H1 (cell line): ENCODE measurements around the gene PLA2G4D. TPM values are rescaled to one million over a fixed set of nuclear protein-coding genes. Genes with fewer than 3 reads are reported as not detected.

ENCODE experiments used
- CTCF ChIA-PET: fragments of 300-600 bp; sonication (Branson Sonifier 250); formaldehyde crosslinking; loops from one replicate; lab custom pipeline; 2021; ENCODE audit not compliant: partially characterized antibody; lab: Charles Lee
- POLR2A ChIA-PET: fragments of 300-600 bp; sonication (Branson Sonifier 250); formaldehyde crosslinking; loops from one replicate; lab custom pipeline; 2021; ENCODE audit warnings: inconsistent platforms; ENCODE audit not compliant: partially characterized antibody; lab: Charles Lee
- DNase-seq, 2 experiments: peaks; one replicate each; pipeline versions ENCODE4 v3.0.0 to v3.0.0-alpha.2; 2010 to 2022; ENCODE audit warnings: low spot score in 2 of 2, low read depth in 1 of 2, mixed read lengths in 1 of 2
- FAIRE-seq: peaks from 2 replicates; lab custom pipeline; 2011; peaks lifted over from hg19 to GRCh38; lab: Jason Lieb, UNC
- H2AFZ ChIP-seq: 2 replicates; pipeline ENCODE4 v1.8.1; 2012; ENCODE audit warnings: low read length, inconsistent platforms
- H2AK5ac ChIP-seq: 2 replicates; pipeline ENCODE4 v1.6.1; 2013; ENCODE audit warnings: low read depth, low read length
- H2BK120ac ChIP-seq: replicated peaks from 2 replicates; pipeline ENCODE3; 2013; ENCODE audit warnings: low read depth, low read length, inconsistent platforms
- H2BK12ac ChIP-seq: 2 replicates; pipeline ENCODE4 v1.6.1; 2013; ENCODE audit warnings: low read depth, low read length
- H2BK15ac ChIP-seq: 2 replicates; pipeline ENCODE4 v1.6.1; 2013; ENCODE audit warnings: low read length
- H2BK20ac ChIP-seq: 2 replicates; pipeline ENCODE4 v1.6.1; 2013; ENCODE audit warnings: low read length
- H2BK5ac ChIP-seq: 2 replicates; pipeline ENCODE4 v1.6.1; 2013; ENCODE audit warnings: low read depth, low read length
- H3K14ac ChIP-seq: 2 replicates; pipeline ENCODE4 v1.6.1; 2013; ENCODE audit warnings: inconsistent platforms; ENCODE audit not compliant: insufficient read length
- H3K18ac ChIP-seq: 2 replicates; pipeline ENCODE4 v1.6.1; 2013; ENCODE audit warnings: low read length; ENCODE audit errors: extremely low read depth
- H3K23ac ChIP-seq: 2 replicates; pipeline ENCODE4 v1.6.1; 2013; ENCODE audit warnings: inconsistent platforms; ENCODE audit not compliant: insufficient read length
- H3K23me2 ChIP-seq: 2 replicates; pipeline ENCODE4 v1.6.1; 2013; ENCODE audit warnings: low read depth, low read length
- H3K27ac ChIP-seq: 2 replicates; pipeline ENCODE4 v1.6.1; 2011; ENCODE audit warnings: low read depth, low read length, inconsistent platforms
- H3K27me3 ChIP-seq, 4 experiments: replicated peaks in 1 of 4; 1 replicate in 1 of 4; 2 replicates in 3 of 4; pipeline versions ENCODE4 v1.6.1 to v1.8.1; 2011 to 2013; ENCODE audit warnings: low read length in 3 of 4, mild to moderate bottlenecking in 3 of 4, inconsistent platforms in 2 of 4, mixed read lengths in 2 of 4, moderate library complexity in 1 of 4; ENCODE audit not compliant: control insufficient read depth in 3 of 4, insufficient read depth in 3 of 4; ENCODE audit errors: extremely low read depth in 1 of 4
- H3K36me3 ChIP-seq, 4 experiments: 2 replicates each; pipeline versions ENCODE4 v1.6.1 to v1.8.1; 2011 to 2013; ENCODE audit warnings: mild to moderate bottlenecking in 4 of 4, low read length in 3 of 4, moderate library complexity in 2 of 4, control low read depth in 1 of 4, inconsistent platforms in 1 of 4; ENCODE audit not compliant: insufficient read depth in 4 of 4, control insufficient read depth in 2 of 4
- H3K4ac ChIP-seq: replicated peaks from 2 replicates; pipeline ENCODE3; 2013; ENCODE audit warnings: low read length, low read depth, mixed read lengths, inconsistent platforms; ENCODE audit not compliant: insufficient read length
- H3K4me1 ChIP-seq, 4 experiments: replicated peaks in 1 of 4; 1 replicate in 1 of 4; 2 replicates in 3 of 4; pipeline versions ENCODE4 v1.6.1 to v1.8.1; 2011 to 2013; ENCODE audit warnings: low read length in 3 of 4, inconsistent platforms in 2 of 4, mixed read lengths in 1 of 4; ENCODE audit not compliant: insufficient read depth in 4 of 4, control insufficient read depth in 3 of 4
- H3K4me2 ChIP-seq, 2 experiments: 2 replicates each; pipeline versions ENCODE4 v1.6.1 to v1.8.1; 2011 to 2013; ENCODE audit warnings: low read depth in 2 of 2, low read length in 2 of 2, control low read depth in 1 of 2, inconsistent platforms in 1 of 2, mild to moderate bottlenecking in 1 of 2; ENCODE audit not compliant: insufficient read depth in 1 of 2
- H3K4me3 ChIP-seq, 4 experiments: fragments of 200-600, 300-600 bp in 1 of 4; sonication (generic), shearing (Covaris generic), sonication (Bioruptor Twin) in 1 of 4; 2 replicates each; pipeline versions ENCODE4 v1.5.1 to v1.8.1; 2011 to 2016; ENCODE audit warnings: low read length in 4 of 4, low read depth in 3 of 4, control low read depth in 2 of 4, inconsistent platforms in 2 of 4, mild to moderate bottlenecking in 2 of 4, mixed read lengths in 1 of 4, moderate library complexity in 1 of 4; ENCODE audit not compliant: insufficient read depth in 2 of 4; ENCODE audit errors: extremely low read depth in 1 of 4
- H3K56ac ChIP-seq: replicated peaks from 2 replicates; pipeline ENCODE3; 2013; ENCODE audit warnings: low read depth, mild to moderate bottlenecking, mixed read lengths, low read length, inconsistent platforms; ENCODE audit not compliant: insufficient read length
- H3K79me1 ChIP-seq: 2 replicates; pipeline ENCODE4 v1.6.1; 2013; ENCODE audit warnings: low read depth, low read length, control low read depth
- H3K79me2 ChIP-seq, 2 experiments: 2 replicates each; pipeline versions ENCODE4 v1.6.1 to v1.8.1; 2012 to 2013; ENCODE audit warnings: low read length in 2 of 2, mild to moderate bottlenecking in 2 of 2, inconsistent platforms in 1 of 2; ENCODE audit not compliant: insufficient read depth in 2 of 2, control insufficient read depth in 1 of 2
- H3K9ac ChIP-seq, 4 experiments: replicated peaks in 1 of 4; 1 replicate in 1 of 4; 2 replicates in 3 of 4; pipeline versions ENCODE4 v1.6.1 to v1.8.1; 2011 to 2013; ENCODE audit warnings: low read depth in 3 of 4, low read length in 3 of 4, control low read depth in 2 of 4, mild to moderate bottlenecking in 2 of 4, moderate library complexity in 2 of 4, inconsistent platforms in 1 of 4; ENCODE audit errors: extremely low read depth in 1 of 4
- H3K9me3 ChIP-seq, 2 experiments: 2 replicates each; pipeline versions ENCODE4 v1.6.1 to v1.8.1; 2012 to 2013; ENCODE audit warnings: mild to moderate bottlenecking in 2 of 2, moderate library complexity in 2 of 2, control low read depth in 1 of 2, inconsistent platforms in 1 of 2, low read depth in 1 of 2, low read length in 1 of 2, mixed read lengths in 1 of 2; ENCODE audit not compliant: insufficient read depth in 2 of 2
- H4K20me1 ChIP-seq, 2 experiments: replicated peaks in 1 of 2; 2 replicates each; pipeline versions ENCODE3 to v1.8.1; 2011 to 2013; ENCODE audit warnings: inconsistent platforms in 2 of 2, low read length in 2 of 2, mild to moderate bottlenecking in 1 of 2; ENCODE audit not compliant: insufficient read depth in 2 of 2, control insufficient read depth in 1 of 2
- H4K5ac ChIP-seq: 2 replicates; pipeline ENCODE4 v1.6.1; 2013; ENCODE audit warnings: low read length, low read depth, mixed read lengths, inconsistent platforms; ENCODE audit not compliant: insufficient read length
- H4K8ac ChIP-seq: 2 replicates; pipeline ENCODE4 v1.8.0; 2013; ENCODE audit warnings: mild to moderate bottlenecking, moderate library complexity, low read length, inconsistent platforms; ENCODE audit not compliant: insufficient read depth; ENCODE audit errors: extremely low read depth
- H4K91ac ChIP-seq: replicated peaks from 2 replicates; pipeline ENCODE3; 2013; ENCODE audit warnings: low read length, mixed read lengths, inconsistent platforms; ENCODE audit not compliant: insufficient read length
- RNF2 ChIP-seq: fragments of 200-900, 300-1000 bp; sonication (generic); IDR thresholded peaks from 2 replicates; pipeline ENCODE4 v1.7.1; 2016; ENCODE audit warnings: borderline replicate concordance, low read depth, mild to moderate bottlenecking, antibody characterized with exemption, low read length; ENCODE audit not compliant: poor library complexity, severe bottlenecking; ENCODE audit errors: missing control alignments
- WGBS, 2 experiments: shearing (Covaris generic) in 1 of 2; methylation state at CpG; one replicate each; pipeline versions ENCODE4 v1.1.6 to v1.1.7; 2013 to 2015; ENCODE audit warnings: low lambda C conversion rate in 2 of 2, mixed read lengths in 2 of 2, inconsistent platforms in 1 of 2, low coverage in 1 of 2, missing lambda C conversion rate in 1 of 2; ENCODE audit not compliant: insufficient replicate concordance in 2 of 2, insufficient coverage in 1 of 2, insufficient read length in 1 of 2; ENCODE audit errors: extremely low coverage in 1 of 2, missing lambda C conversion rate in 1 of 2; 5-methylcytosine and 5-hydroxymethylcytosine counted together
- polyA plus RNA-seq, 7 experiments: library from polyadenylated mRNA; depleted of rRNA in 3 of 7; stranded (reverse) in 5 of 7; unstranded in 2 of 7; fragments of >200 nt in 5 of 7; fragments of 200-250 nt in 2 of 7; gene quantifications; 1 replicate in 5 of 7; 2 replicates in 1 of 7; 4 replicates in 1 of 7; pipeline versions ENCODE4 v1.2.1 to v1.2.3, GENCODE V29; 2011 to 2013; ENCODE audit warnings: missing spikeins in 2 of 7, mixed read lengths in 2 of 7
- total RNA-seq: library from RNA; stranded (reverse); fragmentation: NEBNext Ultra II Directional; extraction: Animal tissue kit (Norgen Biotek cat#: 25700); gene quantifications from 2 replicates; pipeline ENCODE4 v1.2.1, GENCODE V29; 2021

PLA2G4D gene
- total and polyA plus RNA-seq, 2 of the 8 experiments (the other 6 are each of a cell fraction or from before 2014, with no cell fraction given): 0.07 to 0.18 TPM

DNA sequence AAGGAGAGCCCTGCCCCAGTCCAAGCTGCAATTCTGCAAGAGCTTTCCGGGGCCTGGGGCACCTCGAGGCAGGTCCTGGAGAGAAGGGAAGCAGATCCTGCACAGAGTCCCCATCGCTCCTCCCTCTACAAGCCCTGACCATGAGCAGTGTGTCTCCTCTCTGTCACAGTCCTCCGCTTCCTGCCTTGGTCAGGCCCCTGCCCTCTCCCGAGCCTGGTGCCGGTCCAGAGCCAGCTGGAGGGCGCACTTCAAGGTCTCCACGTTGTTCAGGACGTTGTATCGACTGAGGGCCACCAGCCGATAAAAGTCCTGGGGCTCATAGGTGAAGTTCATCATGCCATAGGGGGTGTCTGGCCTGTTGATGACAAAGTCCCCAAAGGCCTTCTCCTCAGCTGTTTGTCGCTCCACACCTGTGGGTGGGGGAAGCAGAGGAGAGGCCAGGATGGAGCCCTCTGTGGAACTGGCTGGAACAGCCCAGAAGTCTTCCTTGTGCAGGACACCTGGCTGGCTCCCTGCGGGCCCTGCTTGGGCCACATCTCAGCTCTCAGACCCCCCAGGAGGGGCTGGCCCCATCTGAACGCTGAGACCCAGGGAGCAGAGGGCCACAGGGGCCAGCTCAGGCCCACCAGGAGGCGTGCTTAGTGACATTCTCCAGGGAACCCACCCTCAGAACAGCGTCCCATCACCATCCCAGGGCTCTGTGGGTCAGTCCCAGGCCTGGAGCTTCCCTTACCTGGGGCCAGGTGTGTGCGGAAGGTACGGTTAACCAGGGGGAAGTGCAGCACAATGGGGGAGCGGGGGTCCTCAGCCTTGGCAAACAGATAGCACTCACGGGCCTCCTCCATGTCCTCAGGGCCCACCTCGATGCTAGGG lies 47.7 kb upstream of the PLA2G4D start:
- no peak for DNase-seq

More for the DNA sequence above, 47.7 kb upstream of the PLA2G4D start:
- Histone ChIP-seq H4K5ac (no peak overlapping the region), H3K9me3 (peaks cover 4 to 8% of the 10 kb centered on the region in 2 experiments; a peak in 1 of 4 replicates), H3K23me2 (no peaks in the 10 kb centered on the region), H3K4me2 (no peak overlapping the region), H2BK5ac (no peak overlapping the region), H2BK120ac (no peak overlapping the region), H3K36me3 (no peaks in the 10 kb centered on the region), H3K4me1 (no peaks in the 10 kb centered on the region; a peak in 1 of 7 replicates), H3K56ac (no peak overlapping the region), H4K8ac (peak overlapping the region; percentile 57; the same call in 1 of the 2 replicates), H3K27me3 (no peaks in the 10 kb centered on the region), H3K79me2 (no peaks in the 10 kb centered on the region), H3K4ac (no peak overlapping the region), H3K9ac (no peak overlapping the region), H3K4me3 (no peak overlapping the region), H2AFZ (no peak overlapping the region), H3K14ac (no peak overlapping the region), H2BK15ac (no peak overlapping the region), H3K79me1 (no peaks in the 10 kb centered on the region), H3K27ac (no peak overlapping the region), H3K18ac (no peak overlapping the region), H4K91ac (no peak overlapping the region), H3K23ac (no peak overlapping the region), H2BK20ac (no peak overlapping the region), H2BK12ac (no peak overlapping the region), H4K20me1 (no peaks in the 10 kb centered on the region), H2AK5ac (no peak overlapping the region)
- ChIA-PET CTCF (interaction anchor here (1.0 to 22.6 kb wide), 12 partner anchors 5 to 243 kb away, joined by 3 to 416 read pairs (median 6); partner anchors contain the start of gene PLA2G4F), POLR2A (no interaction called here)
- FAIRE-seq: no peak
- 81% methylated on average over 19 of the region's 21 CpGs; no CpG with 5 or more reads in 1 of the 2 experiments for WGBS, 2 experiments
- no peak for TF ChIP-seq RNF2
